ENCODE results near the gene MTURN. TPM values are rescaled to one million over a fixed set of nuclear protein-coding genes. Genes with fewer than 3 reads are reported as not detected.

The MTURN gene
- total and polyA plus RNA-seq, 10 of the 15 experiments (the other 5 are each of a cell fraction or from before 2014, with no cell fraction given): 0.52 to 5.0 (median 3.3) TPM

DNA sequence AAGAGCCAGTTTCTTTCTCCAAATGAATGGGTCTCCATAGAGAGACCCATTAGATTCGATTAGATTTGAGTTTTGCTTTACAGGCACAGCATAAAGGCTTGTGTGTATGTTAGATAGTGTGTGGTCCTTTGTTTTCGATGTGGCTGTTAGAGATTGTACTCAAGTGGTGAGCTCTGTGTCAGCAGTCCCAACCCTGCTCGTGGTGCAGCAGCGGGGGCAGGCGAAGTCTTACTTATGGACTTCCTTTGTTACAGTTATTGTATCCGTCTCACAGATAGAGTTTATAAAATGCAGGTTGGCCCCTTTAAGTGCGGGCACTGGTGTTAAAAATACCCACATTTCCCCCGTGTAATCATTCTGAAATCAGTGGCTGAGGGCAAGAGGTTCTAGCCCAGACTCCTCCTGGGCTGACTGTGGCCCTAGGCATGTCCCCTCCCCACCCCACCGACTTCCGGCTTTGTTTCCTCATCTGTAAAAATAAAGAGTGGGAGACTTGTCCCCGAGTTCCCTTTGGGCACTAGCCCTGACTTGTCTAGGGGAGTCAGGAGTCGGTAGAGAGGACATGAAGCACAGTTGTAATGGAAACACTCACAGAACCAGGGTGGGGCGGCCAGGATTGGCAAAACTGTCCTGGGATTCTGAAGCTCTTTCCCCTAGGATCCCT lies 28.6 kb downstream of the MTURN start (continued):
- TF ChIP-seq, protein P1, sequence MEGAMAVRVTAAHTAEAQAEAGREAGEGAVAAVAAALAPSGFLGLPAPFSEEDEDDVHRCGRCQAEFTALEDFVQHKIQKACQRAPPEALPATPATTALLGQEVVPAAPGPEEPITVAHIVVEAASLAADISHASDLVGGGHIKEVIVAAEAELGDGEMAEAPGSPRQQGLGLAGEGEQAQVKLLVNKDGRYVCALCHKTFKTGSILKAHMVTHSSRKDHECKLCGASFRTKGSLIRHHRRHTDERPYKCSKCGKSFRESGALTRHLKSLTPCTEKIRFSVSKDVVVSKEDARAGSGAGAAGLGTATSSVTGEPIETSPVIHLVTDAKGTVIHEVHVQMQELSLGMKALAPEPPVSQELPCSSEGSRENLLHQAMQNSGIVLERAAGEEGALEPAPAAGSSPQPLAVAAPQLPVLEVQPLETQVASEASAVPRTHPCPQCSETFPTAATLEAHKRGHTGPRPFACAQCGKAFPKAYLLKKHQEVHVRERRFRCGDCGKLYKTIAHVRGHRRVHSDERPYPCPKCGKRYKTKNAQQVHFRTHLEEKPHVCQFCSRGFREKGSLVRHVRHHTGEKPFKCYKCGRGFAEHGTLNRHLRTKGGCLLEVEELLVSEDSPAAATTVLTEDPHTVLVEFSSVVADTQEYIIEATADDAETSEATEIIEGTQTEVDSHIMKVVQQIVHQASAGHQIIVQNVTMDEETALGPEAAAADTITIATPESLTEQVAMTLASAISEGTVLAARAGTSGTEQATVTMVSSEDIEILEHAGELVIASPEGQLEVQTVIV (IDR thresholded peaks at IDR 0.05; ENCODE audit: borderline replicate concordance, partially characterized antibody): no peak
- TF ChIP-seq RB1 (IDR thresholded peaks at IDR 0.05; ENCODE audit: borderline replicate concordance): no peak
- no peak for TF ChIP-seq STAT1 (conservative IDR thresholded peaks at IDR 0.05)
- TF ChIP-seq BHLHE40 (IDR thresholded peaks at IDR 0.05; ENCODE audit: borderline replicate concordance in 1 of 2, low read depth in 2 of 2, low read length in 1 of 2): no peak
- TF ChIP-seq RELA (IDR thresholded peaks at IDR 0.05; ENCODE audit: borderline replicate concordance, partially characterized antibody): no peak
- TF ChIP-seq ETV6 (conservative IDR thresholded peaks at IDR 0.05 in 1 of 2, IDR thresholded peaks at IDR 0.05 in 1 of 2; ENCODE audit: borderline replicate concordance in 1 of 2, low read depth in 1 of 2): peak in 1 of 2 experiments; percentile 61; a peak in 2 of 4 replicates
- TF ChIP-seq TCF7 (IDR thresholded peaks at IDR 0.05; ENCODE audit: borderline replicate concordance): no peak
- no peak for TF ChIP-seq SMC3 (IDR thresholded peaks at IDR 0.05; ENCODE audit: borderline replicate concordance, low read length)
- TF ChIP-seq JUND (IDR thresholded peaks at IDR 0.05; ENCODE audit: low read depth, low read length): no peak
- TF ChIP-seq SMAD1 (IDR thresholded peaks at IDR 0.05; ENCODE audit: low read depth, partially characterized antibody): no peak
- TF ChIP-seq EP300 (IDR thresholded peaks at IDR 0.05; ENCODE audit: borderline replicate concordance in 1 of 2, control insufficient read depth in 1 of 2, low read depth in 2 of 2, low read length in 2 of 2): peak in 1 of 2 experiments; percentile 23; a peak in 1 of 4 replicates
- no peak for TF ChIP-seq NFXL1 (IDR thresholded peaks at IDR 0.05; ENCODE audit: borderline replicate concordance)
- TF ChIP-seq ZSCAN29 (IDR thresholded peaks at IDR 0.05): no peak
- no peak for TF ChIP-seq ZNF274 (IDR thresholded peaks at IDR 0.05; ENCODE audit: insufficient read depth, insufficient read length)
- peak; percentile 68 for TF ChIP-seq DPF2 (IDR thresholded peaks at IDR 0.05)
- no peak for TF ChIP-seq TBL1XR1 (IDR thresholded peaks at IDR 0.05; ENCODE audit: low read depth, low read length)
- TF ChIP-seq CBX3 (IDR thresholded peaks at IDR 0.05; ENCODE audit: borderline replicate concordance, low read depth): no peak
- TF ChIP-seq TCF12 (IDR thresholded peaks at IDR 0.05; ENCODE audit: low read depth, low read length): no peak
- TF ChIP-seq IKZF1 (conservative IDR thresholded peaks at IDR 0.05): no peak; the same call in none of the 2 replicates
- TF ChIP-seq, protein P2, sequence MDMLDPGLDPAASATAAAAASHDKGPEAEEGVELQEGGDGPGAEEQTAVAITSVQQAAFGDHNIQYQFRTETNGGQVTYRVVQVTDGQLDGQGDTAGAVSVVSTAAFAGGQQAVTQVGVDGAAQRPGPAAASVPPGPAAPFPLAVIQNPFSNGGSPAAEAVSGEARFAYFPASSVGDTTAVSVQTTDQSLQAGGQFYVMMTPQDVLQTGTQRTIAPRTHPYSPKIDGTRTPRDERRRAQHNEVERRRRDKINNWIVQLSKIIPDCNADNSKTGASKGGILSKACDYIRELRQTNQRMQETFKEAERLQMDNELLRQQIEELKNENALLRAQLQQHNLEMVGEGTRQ (IDR thresholded peaks at IDR 0.05; ENCODE audit: borderline replicate concordance, low read depth, low read length): no peak
- TF ChIP-seq, protein P3, sequence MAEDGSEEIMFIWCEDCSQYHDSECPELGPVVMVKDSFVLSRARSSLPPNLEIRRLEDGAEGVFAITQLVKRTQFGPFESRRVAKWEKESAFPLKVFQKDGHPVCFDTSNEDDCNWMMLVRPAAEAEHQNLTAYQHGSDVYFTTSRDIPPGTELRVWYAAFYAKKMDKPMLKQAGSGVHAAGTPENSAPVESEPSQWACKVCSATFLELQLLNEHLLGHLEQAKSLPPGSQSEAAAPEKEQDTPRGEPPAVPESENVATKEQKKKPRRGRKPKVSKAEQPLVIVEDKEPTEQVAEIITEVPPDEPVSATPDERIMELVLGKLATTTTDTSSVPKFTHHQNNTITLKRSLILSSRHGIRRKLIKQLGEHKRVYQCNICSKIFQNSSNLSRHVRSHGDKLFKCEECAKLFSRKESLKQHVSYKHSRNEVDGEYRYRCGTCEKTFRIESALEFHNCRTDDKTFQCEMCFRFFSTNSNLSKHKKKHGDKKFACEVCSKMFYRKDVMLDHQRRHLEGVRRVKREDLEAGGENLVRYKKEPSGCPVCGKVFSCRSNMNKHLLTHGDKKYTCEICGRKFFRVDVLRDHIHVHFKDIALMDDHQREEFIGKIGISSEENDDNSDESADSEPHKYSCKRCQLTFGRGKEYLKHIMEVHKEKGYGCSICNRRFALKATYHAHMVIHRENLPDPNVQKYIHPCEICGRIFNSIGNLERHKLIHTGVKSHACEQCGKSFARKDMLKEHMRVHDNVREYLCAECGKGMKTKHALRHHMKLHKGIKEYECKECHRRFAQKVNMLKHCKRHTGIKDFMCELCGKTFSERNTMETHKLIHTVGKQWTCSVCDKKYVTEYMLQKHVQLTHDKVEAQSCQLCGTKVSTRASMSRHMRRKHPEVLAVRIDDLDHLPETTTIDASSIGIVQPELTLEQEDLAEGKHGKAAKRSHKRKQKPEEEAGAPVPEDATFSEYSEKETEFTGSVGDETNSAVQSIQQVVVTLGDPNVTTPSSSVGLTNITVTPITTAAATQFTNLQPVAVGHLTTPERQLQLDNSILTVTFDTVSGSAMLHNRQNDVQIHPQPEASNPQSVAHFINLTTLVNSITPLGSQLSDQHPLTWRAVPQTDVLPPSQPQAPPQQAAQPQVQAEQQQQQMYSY (CRISPR knock-in tag; IDR thresholded peaks at IDR 0.05): no peak
- TF ChIP-seq, protein P4, sequence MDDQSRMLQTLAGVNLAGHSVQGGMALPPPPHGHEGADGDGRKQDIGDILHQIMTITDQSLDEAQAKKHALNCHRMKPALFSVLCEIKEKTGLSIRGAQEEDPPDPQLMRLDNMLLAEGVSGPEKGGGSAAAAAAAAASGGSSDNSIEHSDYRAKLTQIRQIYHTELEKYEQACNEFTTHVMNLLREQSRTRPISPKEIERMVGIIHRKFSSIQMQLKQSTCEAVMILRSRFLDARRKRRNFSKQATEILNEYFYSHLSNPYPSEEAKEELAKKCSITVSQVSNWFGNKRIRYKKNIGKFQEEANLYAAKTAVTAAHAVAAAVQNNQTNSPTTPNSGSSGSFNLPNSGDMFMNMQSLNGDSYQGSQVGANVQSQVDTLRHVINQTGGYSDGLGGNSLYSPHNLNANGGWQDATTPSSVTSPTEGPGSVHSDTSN (IDR thresholded peaks at IDR 0.05; ENCODE audit: insufficient replicate concordance, low read depth, low read length): no peak

Measured in GM12878 (cell line).